HepG2 (cell line): Measurements from ENCODE around the gene PGAP1. TPM values are rescaled to one million over a fixed set of nuclear protein-coding genes. Genes with fewer than 3 reads are reported as not detected.

Source experiments
- HNF4G ChIP-seq, 2 experiments: sonication (generic) in 1 of 2; formaldehyde crosslinking in 1 of 2; IDR thresholded peaks; 2 replicates each; pipeline versions ENCODE4 v1.4.0 to v1.6.1; 2011 to 2020; ENCODE audit warnings: borderline replicate concordance in 2 of 2, low read depth in 2 of 2, mild to moderate bottlenecking in 2 of 2, low read length in 1 of 2, missing genetic modification reagents in 1 of 2, moderate library complexity in 1 of 2
- MAFK ChIP-seq, 2 experiments: IDR thresholded peaks in 1 of 2; conservative IDR thresholded peaks in 1 of 2; 2 replicates each; pipeline ENCODE4 v1.6.1; 2011; ENCODE audit warnings: improper control_type of control experiment in 2 of 2, low read length in 2 of 2
- MEF2D ChIP-seq: sonication (generic); formaldehyde crosslinking; IDR thresholded peaks from 2 replicates; pipeline ENCODE4 v1.5.1; 2020; ENCODE audit warnings: mild to moderate bottlenecking, missing genetic modification reagents
- MZF1 ChIP-seq: sonication (generic); formaldehyde crosslinking; IDR thresholded peaks from 2 replicates; pipeline ENCODE4 v1.8.1; 2023; ENCODE audit warnings: mild to moderate bottlenecking, missing genetic modification reagents, borderline replicate concordance
- RARA ChIP-seq: IDR thresholded peaks from 2 replicates; pipeline ENCODE4 v1.6.1; 2016; ENCODE audit warnings: missing genetic modification reagents, missing compliant biosample characterization
- SP5 ChIP-seq: IDR thresholded peaks from 2 replicates; pipeline ENCODE4 v1.6.1; 2016; ENCODE audit warnings: low read depth, borderline replicate concordance
- SRSF9 ChIP-seq: fragments of 200-400 bp; formaldehyde crosslinking; IDR thresholded peaks from 2 replicates; pipeline ENCODE4 v1.6.1; 2018; ENCODE audit warnings: borderline replicate concordance, mild to moderate bottlenecking, low read depth, low read length; ENCODE audit not compliant: insufficient read depth, poor library complexity, severe bottlenecking
- XRCC5 ChIP-seq: fragments of 200-400 bp; formaldehyde crosslinking; optimal IDR thresholded peaks from 2 replicates; pipeline ENCODE3; 2017; ENCODE audit warnings: mild to moderate bottlenecking, low read length
- ZIK1 ChIP-seq: sonication (generic); formaldehyde crosslinking; IDR thresholded peaks from 2 replicates; pipeline ENCODE4 v1.5.0; 2020; ENCODE audit warnings: mild to moderate bottlenecking, low read depth, missing genetic modification reagents, borderline replicate concordance
- ZMYM4 ChIP-seq: sonication (generic); formaldehyde crosslinking; IDR thresholded peaks from 2 replicates; pipeline ENCODE4 v1.8.1; 2023; ENCODE audit warnings: mild to moderate bottlenecking, missing genetic modification reagents
- ZNF235 ChIP-seq: sonication (generic); formaldehyde crosslinking; IDR thresholded peaks from 2 replicates; pipeline ENCODE4 v1.8.1; 2023; ENCODE audit warnings: mild to moderate bottlenecking, missing genetic modification reagents, borderline replicate concordance
- ZNF367 ChIP-seq: sonication (generic); formaldehyde crosslinking; IDR thresholded peaks from 2 replicates; pipeline ENCODE4 v1.4.0; 2020; ENCODE audit warnings: missing genetic modification reagents, borderline replicate concordance
- ZNF451 ChIP-seq: sonication (generic); formaldehyde crosslinking; IDR thresholded peaks from 2 replicates; pipeline ENCODE4 v1.5.0; 2020; ENCODE audit warnings: mild to moderate bottlenecking, missing genetic modification reagents
- ZNF749 ChIP-seq: sonication (generic); formaldehyde crosslinking; IDR thresholded peaks from 2 replicates; pipeline ENCODE4 v1.8.0; 2022; ENCODE audit warnings: mild to moderate bottlenecking, missing genetic modification reagents, moderate library complexity, borderline replicate concordance
- ZNF775 ChIP-seq: sonication (generic); formaldehyde crosslinking; IDR thresholded peaks from 2 replicates; pipeline ENCODE4 v1.4.0; 2020; ENCODE audit warnings: missing genetic modification reagents, mild to moderate bottlenecking, moderate library complexity, borderline replicate concordance
- ZNF816 ChIP-seq: sonication (generic); formaldehyde crosslinking; IDR thresholded peaks from 2 replicates; pipeline ENCODE4 v1.8.0; 2022; ENCODE audit warnings: missing genetic modification reagents, mild to moderate bottlenecking, borderline replicate concordance
- polyA plus RNA-seq, 8 experiments: library from polyadenylated mRNA; depleted of rRNA in 3 of 8; stranded (reverse) in 7 of 8; unstranded in 1 of 8; fragments of >200 nt; fragmentation: Illumina TruSeq in 4 of 8; extraction: Trizol in 4 of 8; gene quantifications; 2 replicates each; pipeline versions ENCODE4 v1.2.1 to v1.2.3, GENCODE V29; 2011 to 2016; ENCODE audit warnings: low read depth in 4 of 8, missing spikeins in 1 of 8, mixed read lengths in 1 of 8; ENCODE audit not compliant: insufficient read depth in 1 of 8
- total RNA-seq, 5 experiments: library from RNA; depleted of rRNA; stranded (reverse); fragments of >200 nt; fragmentation: Illumina TruSeq; extraction: Trizol; gene quantifications; 2 replicates each; pipeline ENCODE4 v1.2.3, GENCODE V29; 2016; ENCODE audit warnings: low read depth in 1 of 5
- TF ChIP-seq, protein P1 (sequence below): sonication (generic); formaldehyde crosslinking; conservative IDR thresholded peaks from 2 replicates; pipeline ENCODE4 v1.4.0; 2020; ENCODE audit warnings: missing genetic modification reagents
- TF ChIP-seq, protein P2 (sequence below): sonication (generic); formaldehyde crosslinking; IDR thresholded peaks from 2 replicates; pipeline ENCODE4 v1.4.0; 2020; ENCODE audit warnings: low read depth, missing genetic modification reagents
- TF ChIP-seq, protein P3 (sequence below): sonication (generic); formaldehyde crosslinking; IDR thresholded peaks from 2 replicates; pipeline ENCODE4 v1.8.1; 2023; ENCODE audit warnings: mild to moderate bottlenecking, inconsistent platforms, moderate library complexity, missing genetic modification reagents, borderline replicate concordance

PGAP1 gene
- total and polyA plus RNA-seq, 2 of the 13 experiments (the other 11 are each of a cell fraction or from before 2014, with no cell fraction given), result 4.1 to 6.4 TPM

DNA sequence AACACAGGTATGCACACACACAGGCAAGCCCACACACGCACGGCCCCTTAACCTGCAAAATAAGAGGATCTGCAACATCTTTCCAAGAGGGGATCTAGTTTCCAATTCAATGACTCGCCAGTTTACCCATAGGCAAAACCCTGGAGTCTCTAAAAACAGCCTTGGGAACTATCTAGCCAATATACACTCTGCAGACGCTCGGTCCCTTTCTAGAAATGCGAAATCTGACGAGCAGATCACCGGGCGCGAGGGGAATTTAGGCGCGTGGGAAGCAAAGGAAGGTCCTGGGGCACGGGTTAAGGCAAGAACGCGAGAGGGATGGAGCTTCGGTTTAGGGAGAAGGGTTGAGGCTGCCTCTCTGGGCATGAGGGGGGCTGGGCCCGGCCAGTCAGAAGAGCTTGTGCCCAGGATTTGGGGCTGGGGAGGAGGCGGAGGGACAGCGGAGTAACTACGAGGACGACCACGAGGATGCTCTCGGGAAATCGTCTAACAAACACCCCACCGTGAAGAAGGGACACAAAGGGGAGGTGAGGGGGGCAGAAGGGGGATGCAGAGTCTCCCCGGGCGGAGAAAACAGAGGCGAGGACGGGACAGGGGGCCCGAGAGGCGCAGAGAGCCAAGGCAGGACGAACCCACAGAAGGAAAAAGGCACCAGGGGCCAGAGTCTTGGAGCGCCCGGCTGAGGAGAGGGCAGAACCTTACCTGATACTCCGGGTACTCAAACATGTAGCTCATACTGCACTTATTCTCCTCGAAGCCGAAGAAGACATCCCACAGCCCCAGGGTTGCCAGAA is 542 bp downstream of the PGAP1 start (continued):
- TF ChIP-seq SP5 (no peak), MEF2D (CRISPR knock-in tag) (no peak; the same call in 1 of the 2 replicates), SRSF9 (no peak), MAFK (conservative IDR thresholded peaks at IDR 0.05 in 1 of 2, IDR thresholded peaks at IDR 0.05 in 1 of 2; ENCODE audit: low read length in 2 of 2) (no peak), MZF1 (CRISPR knock-in tag) (no peak), ZNF816 (no peak), XRCC5 (peak; percentile 25), ZIK1 (no peak), ZNF235 (CRISPR knock-in tag) (0 out of 2 replicates have a peak, but pooled peaks have one; percentile 42), HNF4G (IDR thresholded peaks at IDR 0.05; ENCODE audit: borderline replicate concordance, low read depth, low read length) (no peak), HNF4G (CRISPR knock-in tag; IDR thresholded peaks at IDR 0.05; ENCODE audit: borderline replicate concordance, low read depth) (no peak), ZMYM4 (no peak), RARA (no peak; the same call in 1 of the 2 replicates), ZNF367 (CRISPR knock-in tag) (no peak), ZNF451 (no peak; the same call in 1 of the 2 replicates), ZNF749 (CRISPR knock-in tag) (no peak), ZNF775 (CRISPR knock-in tag) (no peak)
- TF ChIP-seq, protein P1, sequence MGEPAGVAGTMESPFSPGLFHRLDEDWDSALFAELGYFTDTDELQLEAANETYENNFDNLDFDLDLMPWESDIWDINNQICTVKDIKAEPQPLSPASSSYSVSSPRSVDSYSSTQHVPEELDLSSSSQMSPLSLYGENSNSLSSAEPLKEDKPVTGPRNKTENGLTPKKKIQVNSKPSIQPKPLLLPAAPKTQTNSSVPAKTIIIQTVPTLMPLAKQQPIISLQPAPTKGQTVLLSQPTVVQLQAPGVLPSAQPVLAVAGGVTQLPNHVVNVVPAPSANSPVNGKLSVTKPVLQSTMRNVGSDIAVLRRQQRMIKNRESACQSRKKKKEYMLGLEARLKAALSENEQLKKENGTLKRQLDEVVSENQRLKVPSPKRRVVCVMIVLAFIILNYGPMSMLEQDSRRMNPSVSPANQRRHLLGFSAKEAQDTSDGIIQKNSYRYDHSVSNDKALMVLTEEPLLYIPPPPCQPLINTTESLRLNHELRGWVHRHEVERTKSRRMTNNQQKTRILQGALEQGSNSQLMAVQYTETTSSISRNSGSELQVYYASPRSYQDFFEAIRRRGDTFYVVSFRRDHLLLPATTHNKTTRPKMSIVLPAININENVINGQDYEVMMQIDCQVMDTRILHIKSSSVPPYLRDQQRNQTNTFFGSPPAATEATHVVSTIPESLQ, result no peak
- TF ChIP-seq, protein P2, sequence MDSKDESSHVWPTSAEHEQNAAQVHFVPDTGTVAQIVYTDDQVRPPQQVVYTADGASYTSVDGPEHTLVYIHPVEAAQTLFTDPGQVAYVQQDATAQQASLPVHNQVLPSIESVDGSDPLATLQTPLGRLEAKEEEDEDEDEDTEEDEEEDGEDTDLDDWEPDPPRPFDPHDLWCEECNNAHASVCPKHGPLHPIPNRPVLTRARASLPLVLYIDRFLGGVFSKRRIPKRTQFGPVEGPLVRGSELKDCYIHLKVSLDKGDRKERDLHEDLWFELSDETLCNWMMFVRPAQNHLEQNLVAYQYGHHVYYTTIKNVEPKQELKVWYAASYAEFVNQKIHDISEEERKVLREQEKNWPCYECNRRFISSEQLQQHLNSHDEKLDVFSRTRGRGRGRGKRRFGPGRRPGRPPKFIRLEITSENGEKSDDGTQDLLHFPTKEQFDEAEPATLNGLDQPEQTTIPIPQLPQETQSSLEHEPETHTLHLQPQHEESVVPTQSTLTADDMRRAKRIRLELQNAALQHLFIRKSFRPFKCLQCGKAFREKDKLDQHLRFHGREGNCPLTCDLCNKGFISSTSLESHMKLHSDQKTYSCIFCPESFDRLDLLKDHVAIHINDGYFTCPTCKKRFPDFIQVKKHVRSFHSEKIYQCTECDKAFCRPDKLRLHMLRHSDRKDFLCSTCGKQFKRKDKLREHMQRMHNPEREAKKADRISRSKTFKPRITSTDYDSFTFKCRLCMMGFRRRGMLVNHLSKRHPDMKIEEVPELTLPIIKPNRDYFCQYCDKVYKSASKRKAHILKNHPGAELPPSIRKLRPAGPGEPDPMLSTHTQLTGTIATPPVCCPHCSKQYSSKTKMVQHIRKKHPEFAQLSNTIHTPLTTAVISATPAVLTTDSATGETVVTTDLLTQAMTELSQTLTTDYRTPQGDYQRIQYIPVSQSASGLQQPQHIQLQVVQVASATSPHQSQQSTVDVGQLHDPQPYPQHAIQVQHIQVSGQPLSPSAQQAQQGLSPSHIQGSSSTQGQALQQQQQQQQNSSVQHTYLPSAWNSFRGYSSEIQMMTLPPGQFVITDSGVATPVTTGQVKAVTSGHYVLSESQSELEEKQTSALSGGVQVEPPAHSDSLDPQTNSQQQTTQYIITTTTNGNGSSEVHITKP (CRISPR knock-in tag), result no peak
- TF ChIP-seq, protein P3, sequence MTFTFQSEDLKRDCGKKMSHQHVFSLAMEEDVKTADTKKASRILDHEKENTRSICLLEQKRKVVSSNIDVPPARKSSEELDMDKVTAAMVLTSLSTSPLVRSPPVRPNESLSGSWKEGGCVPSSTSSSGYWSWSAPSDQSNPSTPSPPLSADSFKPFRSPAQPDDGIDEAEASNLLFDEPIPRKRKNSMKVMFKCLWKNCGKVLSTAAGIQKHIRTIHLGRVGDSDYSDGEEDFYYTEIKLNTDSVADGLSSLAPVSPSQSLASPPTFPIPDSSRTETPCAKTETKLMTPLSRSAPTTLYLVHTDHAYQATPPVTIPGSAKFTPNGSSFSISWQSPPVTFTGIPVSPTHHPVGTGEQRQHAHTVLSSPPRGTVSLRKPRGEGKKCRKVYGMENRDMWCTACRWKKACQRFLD (CRISPR knock-in tag), result no peak
